ENCODE measurements around the gene GBX2. TPM values are rescaled to one million over a fixed set of nuclear protein-coding genes. Genes with fewer than 3 reads are reported as not detected.

GBX2 gene
- total RNA-seq, 1 donor from 2014 or later = not detected

GRCh38 chr2:236173036-236173728 is 5.0 kb upstream of the GBX2 start:
- Histone ChIP-seq H3K27me3 (ENCODE audit: control insufficient read depth, insufficient read depth, low read length) (peaks cover 58% of the 10 kb centered on the region), H3K36me3 (ENCODE audit: control insufficient read depth, insufficient read depth, low read length) (no peaks in the 10 kb centered on the region), H3K4me3 (ENCODE audit: low read depth, low read length) (no peak overlapping the region)
- no peak for DNase-seq (ENCODE audit: low read depth)
- TF ChIP-seq CTCF (IDR thresholded peaks at IDR 0.05; ENCODE audit: insufficient read depth, low read length, severe bottlenecking) = no peak
- no peak for FAIRE-seq

GRCh38 chr2:236172255-236173035 is 4.3 kb upstream of the GBX2 start:
- TF ChIP-seq CTCF (IDR thresholded peaks at IDR 0.05; ENCODE audit: insufficient read depth, low read length, severe bottlenecking) = no peak
- Histone ChIP-seq H3K36me3 (ENCODE audit: control insufficient read depth, insufficient read depth, low read length) (no peaks in the 10 kb centered on the region), H3K4me3 (ENCODE audit: low read depth, low read length) (no peak overlapping the region), H3K27me3 (ENCODE audit: control insufficient read depth, insufficient read depth, low read length) (peaks cover 58% of the 10 kb centered on the region)
- DNase-seq (ENCODE audit: low read depth) (no peak), FAIRE-seq (no peak)

GRCh38 chr2:236171680-236172254 is 3.6 kb upstream of the GBX2 start:
- FAIRE-seq = no peak
- no peak for DNase-seq (ENCODE audit: low read depth)
- Histone ChIP-seq H3K36me3 (ENCODE audit: control insufficient read depth, insufficient read depth, low read length) (no peaks in the 10 kb centered on the region), H3K4me3 (ENCODE audit: low read depth, low read length) (peak overlapping the region; percentile 14), H3K27me3 (ENCODE audit: control insufficient read depth, insufficient read depth, low read length) (peaks cover 63% of the 10 kb centered on the region)
- no peak for TF ChIP-seq CTCF (IDR thresholded peaks at IDR 0.05; ENCODE audit: insufficient read depth, low read length, severe bottlenecking)

- no peak for FAIRE-seq
- peak overlapping the region; percentile 14 for H3K4me3 ChIP-seq (ENCODE audit: low read depth, low read length)
- peaks cover 67% of the 10 kb centered on the region for H3K27me3 ChIP-seq (ENCODE audit: control insufficient read depth, insufficient read depth, low read length)
- no peaks in the 10 kb centered on the region for H3K36me3 ChIP-seq (ENCODE audit: control insufficient read depth, insufficient read depth, low read length)
- no peak for TF ChIP-seq CTCF (IDR thresholded peaks at IDR 0.05; ENCODE audit: insufficient read depth, low read length, severe bottlenecking)
- DNase-seq (ENCODE audit: low read depth) = no peak
Observed at GRCh38 chr2:236171181-236171679, 3.0 kb upstream of the GBX2 start.

GRCh38 chr2:236170590-236171165 is 2.5 kb upstream of the GBX2 start:
- no peak for FAIRE-seq

More at GRCh38 chr2:236170590-236171165, 2.5 kb upstream of the GBX2 start:
- no peak for DNase-seq (ENCODE audit: low read depth)
- Histone ChIP-seq H3K4me3 (ENCODE audit: low read depth, low read length) (no peak overlapping the region), H3K36me3 (ENCODE audit: control insufficient read depth, insufficient read depth, low read length) (no peaks in the 10 kb centered on the region), H3K27me3 (ENCODE audit: control insufficient read depth, insufficient read depth, low read length) (peaks cover 73% of the 10 kb centered on the region)
- TF ChIP-seq CTCF (IDR thresholded peaks at IDR 0.05; ENCODE audit: insufficient read depth, low read length, severe bottlenecking) = no peak

Data from bronchial epithelial cell (primary cell).